ENCODE measurements around the gene ATF6.

ATF6 gene

DNA sequence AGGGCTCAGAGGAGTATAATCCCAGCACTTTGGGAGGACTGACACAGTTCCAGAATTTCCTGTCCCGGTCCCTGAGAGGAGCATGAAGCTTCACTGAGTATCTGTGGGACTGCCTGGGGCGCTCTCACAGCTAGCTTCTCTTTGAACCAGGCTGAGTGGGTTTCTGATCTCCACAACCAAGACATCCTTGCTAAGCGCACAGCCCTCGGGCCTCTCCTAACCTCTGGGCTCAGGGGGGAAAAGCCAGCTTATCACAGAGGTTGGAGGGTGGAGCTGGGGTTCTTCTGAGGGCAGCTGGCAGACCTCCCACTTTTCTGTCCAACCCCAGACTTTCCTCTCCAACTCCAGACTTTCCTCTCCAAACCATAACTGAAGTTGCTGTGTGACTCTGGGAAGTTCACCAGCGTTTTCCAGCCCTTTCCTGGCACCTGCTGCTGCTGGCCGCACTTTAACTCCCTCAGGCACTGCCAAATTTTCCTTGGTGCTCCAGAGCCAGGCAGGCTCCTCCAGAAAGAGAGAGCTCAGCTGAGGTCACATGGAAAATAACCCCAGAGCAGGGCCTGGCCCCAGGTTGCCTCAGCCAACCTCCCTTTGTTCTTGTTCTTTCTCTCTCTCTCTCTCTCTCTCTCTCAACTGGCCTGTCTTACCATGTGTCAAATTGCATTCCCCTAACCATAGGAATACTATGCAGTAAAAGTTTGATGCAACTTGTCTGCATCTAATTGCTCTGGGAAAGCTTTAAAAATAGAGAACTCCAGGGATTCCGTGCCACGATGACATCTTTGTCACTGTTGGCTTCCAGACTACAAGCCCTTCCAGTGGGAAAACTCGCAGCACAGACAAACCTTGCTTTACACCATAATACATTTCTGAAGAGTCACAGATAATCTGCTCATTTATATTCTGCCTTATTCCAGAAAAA is 208.1 kb downstream of the ATF6 start:
- no peak overlapping the region for H3K4me3 ChIP-seq (ENCODE audit: low read depth, low read length)
- no peak for DNase-seq (ENCODE audit: low read depth)
- TF ChIP-seq, protein P1, sequence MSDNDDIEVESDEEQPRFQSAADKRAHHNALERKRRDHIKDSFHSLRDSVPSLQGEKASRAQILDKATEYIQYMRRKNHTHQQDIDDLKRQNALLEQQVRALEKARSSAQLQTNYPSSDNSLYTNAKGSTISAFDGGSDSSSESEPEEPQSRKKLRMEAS (IDR thresholded peaks at IDR 0.05; ENCODE audit: low read depth, low read length) = no peak
- no peak for TF ChIP-seq POLR2A (IDR thresholded peaks at IDR 0.05; ENCODE audit: extremely low read depth, insufficient read length)
- TF ChIP-seq, protein P2, sequence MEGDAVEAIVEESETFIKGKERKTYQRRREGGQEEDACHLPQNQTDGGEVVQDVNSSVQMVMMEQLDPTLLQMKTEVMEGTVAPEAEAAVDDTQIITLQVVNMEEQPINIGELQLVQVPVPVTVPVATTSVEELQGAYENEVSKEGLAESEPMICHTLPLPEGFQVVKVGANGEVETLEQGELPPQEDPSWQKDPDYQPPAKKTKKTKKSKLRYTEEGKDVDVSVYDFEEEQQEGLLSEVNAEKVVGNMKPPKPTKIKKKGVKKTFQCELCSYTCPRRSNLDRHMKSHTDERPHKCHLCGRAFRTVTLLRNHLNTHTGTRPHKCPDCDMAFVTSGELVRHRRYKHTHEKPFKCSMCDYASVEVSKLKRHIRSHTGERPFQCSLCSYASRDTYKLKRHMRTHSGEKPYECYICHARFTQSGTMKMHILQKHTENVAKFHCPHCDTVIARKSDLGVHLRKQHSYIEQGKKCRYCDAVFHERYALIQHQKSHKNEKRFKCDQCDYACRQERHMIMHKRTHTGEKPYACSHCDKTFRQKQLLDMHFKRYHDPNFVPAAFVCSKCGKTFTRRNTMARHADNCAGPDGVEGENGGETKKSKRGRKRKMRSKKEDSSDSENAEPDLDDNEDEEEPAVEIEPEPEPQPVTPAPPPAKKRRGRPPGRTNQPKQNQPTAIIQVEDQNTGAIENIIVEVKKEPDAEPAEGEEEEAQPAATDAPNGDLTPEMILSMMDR (IDR thresholded peaks at IDR 0.05; ENCODE audit: low read depth, low read length) = no peak
- no peak for TF ChIP-seq MYC (IDR thresholded peaks at IDR 0.05; ENCODE audit: low read depth, low read length)

DNA sequence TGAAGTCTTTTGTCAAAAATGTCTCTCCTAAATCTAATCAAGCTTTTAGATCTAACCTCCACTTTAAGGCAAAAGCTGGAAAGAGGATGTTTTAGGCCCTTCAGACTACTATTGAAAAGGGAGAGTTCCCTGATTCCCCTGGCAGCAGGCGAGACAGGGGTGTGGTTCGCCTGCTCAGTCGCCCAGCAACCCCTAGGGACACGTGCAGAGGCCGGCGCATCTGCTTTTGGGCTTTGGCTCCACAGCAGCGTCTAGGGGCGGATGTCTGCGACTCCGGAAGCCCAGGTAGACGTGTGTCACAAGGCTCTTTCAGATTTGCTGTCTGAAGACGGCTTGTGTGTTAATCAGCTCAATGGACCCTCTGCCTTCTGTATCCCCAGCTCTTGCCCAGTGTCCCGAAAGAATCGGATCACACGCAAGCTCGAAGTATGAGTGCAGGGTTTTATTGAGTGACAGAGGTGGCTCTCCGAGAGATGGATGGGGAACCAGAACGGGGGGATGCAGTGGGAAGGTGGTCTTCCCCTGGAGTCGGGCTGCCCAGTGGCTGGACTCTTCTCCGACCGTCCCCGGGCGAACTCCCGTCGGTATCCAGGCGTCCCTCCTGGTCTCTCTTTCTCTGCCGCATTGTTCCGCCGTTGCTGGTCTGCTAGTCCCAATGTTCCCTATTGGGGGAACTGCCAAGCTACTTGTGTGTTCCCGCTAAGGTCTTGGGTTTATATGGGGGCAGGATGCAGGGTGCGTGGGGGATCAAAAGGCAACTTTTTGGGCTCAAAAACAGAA is 212.1 kb downstream of the ATF6 start:
- H3K4me3 ChIP-seq (ENCODE audit: low read depth, low read length) = no peak overlapping the region
- DNase-seq (ENCODE audit: low read depth) = no peak
- TF ChIP-seq POLR2A (IDR thresholded peaks at IDR 0.05; ENCODE audit: extremely low read depth, insufficient read length) (no peak), MYC (IDR thresholded peaks at IDR 0.05; ENCODE audit: low read depth, low read length) (no peak)
- TF ChIP-seq, protein P2 (IDR thresholded peaks at IDR 0.05; ENCODE audit: low read depth, low read length) = no peak
- TF ChIP-seq, protein P1 (IDR thresholded peaks at IDR 0.05; ENCODE audit: low read depth, low read length) = no peak

DNA sequence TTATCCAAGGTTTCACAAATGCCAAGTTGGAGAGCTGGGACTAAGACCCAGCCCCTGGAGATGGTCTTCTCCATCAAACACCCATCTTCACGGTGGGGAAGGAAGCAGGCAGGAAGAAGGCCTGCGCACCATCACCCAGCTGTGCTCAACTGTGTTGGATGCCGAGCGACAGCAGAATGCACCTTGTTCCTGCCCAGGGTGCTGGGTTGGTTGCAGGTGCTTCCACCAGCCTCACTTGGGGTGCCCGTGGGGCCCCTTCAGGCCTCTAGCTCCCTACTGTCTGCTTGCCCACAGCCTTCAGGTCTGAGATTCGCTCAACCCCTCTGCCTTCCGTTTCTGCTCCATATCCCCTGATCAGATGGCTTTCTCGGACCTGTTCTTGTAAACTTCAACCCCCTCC is 215.0 kb downstream of the ATF6 start:
- TF ChIP-seq MYC (IDR thresholded peaks at IDR 0.05; ENCODE audit: low read depth, low read length) (no peak), POLR2A (IDR thresholded peaks at IDR 0.05; ENCODE audit: extremely low read depth, insufficient read length) (no peak)
- TF ChIP-seq, protein P1 (IDR thresholded peaks at IDR 0.05; ENCODE audit: low read depth, low read length) = no peak
- no peak overlapping the region for H3K4me3 ChIP-seq (ENCODE audit: low read depth, low read length)
- no peak for DNase-seq (ENCODE audit: low read depth)

DNA sequence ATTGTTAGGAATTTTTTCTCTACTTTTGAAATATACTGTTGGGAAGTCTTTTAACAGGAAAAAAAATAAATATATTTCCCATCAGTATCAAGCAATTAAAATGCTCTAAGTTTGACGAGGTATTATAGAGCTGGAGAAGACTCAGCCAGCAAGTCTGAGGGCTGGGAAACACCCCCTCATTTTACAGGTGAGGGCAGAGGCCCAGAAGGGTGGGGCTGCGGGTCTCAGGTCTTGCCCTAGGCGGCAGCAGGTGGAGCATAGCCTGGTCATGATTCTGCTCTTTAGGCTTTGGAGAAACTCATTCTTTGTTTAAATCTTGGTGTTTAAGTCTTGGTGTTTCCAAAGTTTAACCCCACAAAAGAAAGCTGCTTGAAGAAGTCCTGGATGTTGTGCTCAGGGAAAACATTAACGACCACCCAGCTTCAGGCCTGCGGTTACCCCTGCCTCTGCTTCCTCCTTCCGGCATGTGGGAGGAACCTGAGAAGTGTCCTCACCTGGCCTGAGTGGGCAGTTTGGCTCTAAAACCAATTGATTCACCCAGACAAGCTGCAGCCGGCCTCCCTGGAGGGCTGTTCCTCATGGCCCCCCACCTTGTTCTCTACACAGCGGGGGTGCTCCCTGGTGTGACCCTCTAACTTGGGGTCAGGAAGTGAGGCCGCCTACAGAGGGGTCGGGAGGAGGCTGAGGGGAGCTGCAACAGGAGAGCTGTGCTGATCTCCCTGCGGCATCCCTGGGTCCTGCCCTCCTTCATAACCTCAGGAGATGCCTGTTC is 215.8 kb downstream of the ATF6 start:
- TF ChIP-seq, protein P1 (IDR thresholded peaks at IDR 0.05; ENCODE audit: low read depth, low read length) = no peak
- no peak for TF ChIP-seq POLR2A (IDR thresholded peaks at IDR 0.05; ENCODE audit: extremely low read depth, insufficient read length)
- TF ChIP-seq MYC (IDR thresholded peaks at IDR 0.05; ENCODE audit: low read depth, low read length) = no peak
- TF ChIP-seq, protein P2 (IDR thresholded peaks at IDR 0.05; ENCODE audit: low read depth, low read length) = no peak
- DNase-seq (ENCODE audit: low read depth) = peak; percentile 13
- no peak overlapping the region for H3K4me3 ChIP-seq (ENCODE audit: low read depth, low read length)

DNA sequence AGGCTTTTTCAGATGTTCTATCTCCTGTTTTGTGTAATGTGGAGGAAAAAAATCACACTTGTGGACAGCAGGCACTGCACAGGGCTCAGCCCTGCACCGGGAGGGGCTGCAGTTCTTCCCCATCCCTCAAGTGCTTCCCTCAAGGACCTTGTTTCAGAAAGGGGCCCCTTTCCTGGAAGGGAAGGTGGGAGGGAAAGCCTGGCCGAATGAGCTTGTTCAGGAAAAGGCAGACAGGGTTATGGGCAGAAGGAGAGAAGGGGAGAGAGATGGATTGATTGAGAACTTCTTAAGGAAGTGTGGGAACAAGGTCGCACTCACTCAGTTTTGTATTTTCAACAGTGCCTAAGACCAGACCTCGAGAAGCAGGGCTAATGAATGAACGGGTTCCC is 216.4 kb downstream of the ATF6 start:
- DNase-seq (ENCODE audit: low read depth) = no peak
- H3K4me3 ChIP-seq (ENCODE audit: low read depth, low read length) = no peak overlapping the region
- TF ChIP-seq MYC (IDR thresholded peaks at IDR 0.05; ENCODE audit: low read depth, low read length) (no peak), POLR2A (IDR thresholded peaks at IDR 0.05; ENCODE audit: extremely low read depth, insufficient read length) (no peak)
- TF ChIP-seq, protein P2 (IDR thresholded peaks at IDR 0.05; ENCODE audit: low read depth, low read length) = no peak
- TF ChIP-seq, protein P1 (IDR thresholded peaks at IDR 0.05; ENCODE audit: low read depth, low read length) = no peak

Data from NB4 (cell line).